ENCODE data around the gene SERPINB8.

SERPINB8 gene

DNA sequence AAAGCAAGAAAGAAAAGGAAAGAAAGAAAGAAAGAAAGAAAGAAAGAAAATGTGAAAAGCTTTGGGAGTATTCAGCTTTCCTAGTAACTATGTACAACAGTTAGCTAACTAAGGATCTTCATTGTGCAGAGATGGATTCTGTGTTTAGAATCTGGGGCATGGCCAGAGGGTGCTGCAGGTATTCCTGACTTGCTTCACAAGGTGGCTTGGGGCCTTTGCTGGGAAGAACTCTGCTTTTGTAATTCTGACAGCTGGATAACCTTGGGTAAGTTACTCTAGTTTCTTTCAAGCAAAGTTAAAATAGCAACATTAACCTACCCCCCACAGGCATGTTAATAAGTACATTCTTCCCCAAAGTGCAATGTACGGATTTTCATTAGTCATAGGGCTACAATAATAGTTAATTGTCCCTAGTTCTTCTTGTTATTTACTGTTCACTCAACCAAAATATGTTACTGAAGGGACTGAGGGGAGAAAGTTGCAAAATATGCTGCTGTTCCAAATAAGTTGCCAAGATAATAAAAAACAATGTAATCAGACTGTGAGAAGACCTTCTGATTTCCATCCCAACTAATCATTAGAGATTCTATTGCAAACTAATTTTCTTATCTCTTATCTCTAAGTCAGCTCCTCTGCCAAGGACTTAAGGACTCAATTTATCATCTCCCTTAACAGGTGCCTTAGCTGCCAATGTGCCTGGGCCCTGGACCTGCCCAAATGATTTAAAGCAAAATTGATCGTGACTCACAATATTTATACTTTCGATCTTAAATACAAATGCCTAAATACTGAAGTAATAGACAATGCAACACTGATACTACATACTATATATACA lies 50.3 kb downstream of the SERPINB8 start:
- DNase-seq: no peak

DNA sequence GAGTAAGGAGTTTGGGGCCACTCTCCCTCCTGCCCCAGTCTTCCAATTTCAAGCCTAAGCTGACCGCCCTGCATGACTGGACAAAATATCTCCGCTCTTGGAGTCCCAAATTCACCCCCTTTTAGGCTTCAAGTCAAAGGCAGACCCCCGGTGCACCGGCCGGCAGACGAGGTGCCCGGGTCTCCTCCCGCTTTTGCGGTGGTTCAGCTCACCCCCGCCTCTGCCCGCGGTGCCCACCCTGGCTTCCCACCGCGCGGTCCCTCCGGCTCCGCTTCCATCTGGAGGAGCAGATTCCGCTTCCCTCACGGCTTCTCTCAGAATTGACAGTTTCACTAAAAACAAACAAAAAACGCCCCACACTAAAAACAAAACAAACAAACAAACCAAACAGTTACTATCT lies 56.5 kb downstream of the SERPINB8 start:
- DNase-seq: no peak

DNA sequence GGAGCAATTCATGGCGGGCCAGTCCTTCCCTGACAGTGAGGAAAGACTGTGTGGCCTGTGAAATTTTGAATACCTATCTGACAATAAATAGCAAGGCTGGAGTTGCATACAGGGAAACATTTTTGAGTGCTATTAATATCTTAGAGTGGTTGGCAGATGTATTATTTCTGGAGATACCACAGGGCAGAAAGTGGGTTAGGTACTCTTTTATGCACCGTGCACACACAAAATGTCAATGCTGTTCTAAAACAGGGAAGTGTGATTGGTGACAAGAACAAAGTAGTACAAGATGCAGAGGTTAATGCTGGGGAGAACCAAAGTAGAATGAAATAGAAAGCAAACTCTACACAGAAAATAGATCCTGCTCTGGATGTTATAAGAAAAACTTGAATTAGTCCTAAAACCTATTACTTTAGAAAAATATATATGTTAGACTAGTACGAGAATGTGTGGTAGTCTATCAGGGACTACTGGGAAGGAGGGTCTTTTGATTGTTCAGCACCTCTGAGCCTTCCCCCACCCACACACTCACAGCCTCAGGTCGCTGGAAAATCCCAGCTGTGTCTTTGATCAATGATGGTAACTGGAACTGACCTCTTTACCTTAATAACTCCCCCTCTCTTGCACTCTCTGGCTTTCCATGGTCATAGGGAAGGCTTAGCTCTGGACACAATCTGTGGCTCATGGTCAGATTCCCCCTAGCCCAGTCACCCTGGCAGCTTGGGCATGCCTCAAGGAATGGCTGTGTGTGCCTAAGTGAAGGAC lies 58.2 kb downstream of the SERPINB8 start:
- DNase-seq: no peak

DNA sequence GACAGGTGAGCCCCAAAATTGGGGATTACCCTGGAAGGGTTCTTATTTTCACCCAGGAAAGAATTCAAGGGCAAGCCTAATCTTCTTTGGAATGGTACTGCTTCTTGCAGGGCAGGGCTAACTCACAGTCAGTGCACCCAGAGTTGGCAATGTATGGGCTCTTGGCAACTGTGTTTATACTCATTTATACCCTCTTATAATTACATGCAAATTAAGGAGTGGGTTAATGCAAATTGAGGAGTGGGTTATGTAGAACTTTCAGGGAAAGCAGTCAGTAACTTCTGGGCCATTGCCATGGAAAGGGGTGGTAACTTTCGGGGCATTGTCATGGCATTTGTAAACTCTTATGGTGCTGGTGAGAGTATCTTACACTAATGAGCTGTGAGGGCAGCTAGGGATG lies 59.2 kb downstream of the SERPINB8 start:
- no peak for DNase-seq

DNA sequence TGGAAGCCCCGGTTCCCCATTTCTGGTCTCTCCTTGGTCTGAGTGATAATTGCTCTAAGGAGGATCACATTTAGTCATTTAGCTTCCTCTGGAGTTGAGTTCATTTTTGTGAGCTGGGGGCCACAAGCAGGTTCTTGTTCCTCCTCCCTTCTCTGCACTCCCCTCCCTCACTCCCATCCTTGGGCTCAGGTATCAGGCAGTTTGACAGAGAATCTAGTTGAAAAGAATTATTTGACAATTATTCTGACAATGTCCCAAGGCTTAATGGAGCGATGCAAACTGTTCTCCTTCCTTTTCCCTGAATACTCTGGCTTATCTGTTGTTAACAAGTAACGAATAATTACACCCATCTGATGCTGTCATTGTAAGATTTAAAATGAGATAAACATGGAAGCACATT lies 61.5 kb downstream of the SERPINB8 start:
- DNase-seq: no peak

DNA sequence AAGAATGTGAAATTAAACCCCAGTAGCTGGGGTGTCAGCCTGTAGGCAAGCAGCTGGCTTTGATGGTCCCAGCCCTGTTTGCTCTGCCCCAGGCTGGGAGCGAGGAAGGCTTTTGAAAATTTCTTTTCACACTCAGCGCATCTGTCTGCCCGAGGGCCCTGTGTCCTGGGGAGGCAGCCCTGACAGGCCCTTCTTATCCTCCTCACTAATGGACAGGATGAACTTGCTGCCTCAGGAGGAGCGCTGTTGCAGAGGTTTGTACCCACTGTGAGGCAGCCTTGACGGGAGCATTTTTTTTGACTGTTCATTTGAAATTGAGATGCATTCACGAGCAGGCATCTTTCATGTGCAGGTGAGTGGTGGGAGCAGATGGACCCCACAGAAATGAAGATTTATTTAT lies 62.4 kb downstream of the SERPINB8 start:
- no peak for DNase-seq

DNA sequence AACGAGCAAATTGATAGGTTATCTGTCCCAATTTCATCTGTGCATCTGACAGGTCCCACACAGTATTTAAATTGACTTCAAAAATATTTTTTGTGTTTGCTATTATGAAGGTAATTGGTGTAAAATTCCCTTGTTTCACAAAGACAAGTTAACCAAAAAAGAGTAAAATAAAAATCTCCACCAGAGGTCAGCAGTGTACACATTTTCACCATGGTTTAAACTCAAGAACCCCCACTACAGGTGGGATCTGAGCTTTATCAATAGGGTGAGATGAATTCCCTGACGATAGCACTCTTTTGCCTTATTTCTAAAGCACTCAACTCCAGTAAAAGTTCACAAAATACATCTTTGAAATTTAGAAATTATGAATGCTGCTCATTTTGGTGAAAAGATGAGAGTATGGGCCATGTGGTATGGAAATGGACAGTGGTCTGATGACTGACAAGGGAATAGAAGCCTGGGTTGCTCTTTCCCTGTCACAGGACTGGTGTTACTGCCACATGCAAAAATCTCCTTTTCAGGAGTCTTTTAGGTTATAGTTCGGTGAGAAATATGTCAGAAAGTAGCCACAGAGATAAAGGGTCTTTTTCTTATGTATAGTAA lies 68.0 kb downstream of the SERPINB8 start:
- DNase-seq: no peak
